GM12878 (cell line): ENCODE data around the gene SCLY. TPM values are rescaled to one million over a fixed set of nuclear protein-coding genes. Genes with fewer than 3 reads are reported as not detected.

Experiments used
- ATAC-seq: fragments of 200-7000 bp; cut with Tn5 transposase; 3 replicates; pipeline ENCODE4 v1.9.1; 2020; ENCODE audit warnings: mild to moderate bottlenecking, moderate library complexity
- BruUV-seq: library from RNA; stranded (reverse); fragments of 400-500 nt; replicated peaks from 2 replicates; lab custom pipeline; 2021; lab: Mats Ljungman, UMichigan
- CTCF ChIA-PET: fragments of 300-600 bp; sonication (Branson Sonifier 250); formaldehyde crosslinking; extraction: SDS; loops from one replicate; lab custom pipeline; 2021; ENCODE audit warnings: inconsistent platforms; lab: Yijun Ruan, JAX
- POLR2A ChIA-PET: fragments of 350-600 bp; formaldehyde crosslinking; extraction: SDS; loops from one replicate; lab custom pipeline; 2021; ENCODE audit warnings: inconsistent platforms; lab: Charles Lee
- RAD21 ChIA-PET: fragments of 300-600 bp; sonication (Branson Sonifier 250); formaldehyde crosslinking; loops from one replicate; lab custom pipeline; 2023; ENCODE audit warnings: antibody characterized with exemption; ENCODE audit not compliant: unreplicated experiment; lab: Charles Lee
- SMC1A ChIA-PET: fragments of 300-600 bp; sonication (Branson Sonifier 250); formaldehyde crosslinking; loops from one replicate; lab custom pipeline; 2023; ENCODE audit not compliant: unreplicated experiment, uncharacterized antibody; lab: Charles Lee
- DNase-seq: peaks from one replicate; pipeline ENCODE4 v3.0.0-alpha.2; 2011; ENCODE audit warnings: low read depth, low spot score
- FAIRE-seq: peaks from 3 replicates; lab custom pipeline; 2011; peaks lifted over from hg19 to GRCh38; lab: Jason Lieb, UNC
- H2AFZ ChIP-seq: 2 replicates; pipeline ENCODE4 v1.6.0; 2011; ENCODE audit warnings: low read depth, low read length, control low read depth; ENCODE audit not compliant: control insufficient read depth
- H3K27ac ChIP-seq: 2 replicates; pipeline ENCODE4 v1.5.1; 2011; ENCODE audit warnings: control low read depth; ENCODE audit not compliant: control insufficient read depth, insufficient read depth
- H3K27me3 ChIP-seq, 2 experiments: replicated peaks in 1 of 2; 2 replicates each; pipeline versions ENCODE4 v1.6.0 to v1.6.1; 2011; ENCODE audit warnings: low read length in 1 of 2; ENCODE audit not compliant: control insufficient read depth in 2 of 2, insufficient read depth in 2 of 2
- H3K36me3 ChIP-seq, 2 experiments: 2 replicates each; pipeline ENCODE4 v1.5.1; 2011; ENCODE audit warnings: low read length in 1 of 2; ENCODE audit not compliant: control insufficient read depth in 2 of 2, insufficient read depth in 2 of 2
- H3K4me1 ChIP-seq: 2 replicates; pipeline ENCODE4 v1.6.1; 2011; ENCODE audit warnings: mild to moderate bottlenecking, low read length, moderate library complexity, mixed read lengths; ENCODE audit not compliant: control insufficient read depth, insufficient read depth
- H3K4me2 ChIP-seq: 2 replicates; pipeline ENCODE4 v1.6.0; 2011; ENCODE audit warnings: control low read depth; ENCODE audit not compliant: control insufficient read depth, insufficient read depth
- H3K4me3 ChIP-seq: fragments of 200-600 bp; sonication (generic); 2 replicates; pipeline ENCODE4 v1.5.1; 2016
- H3K79me2 ChIP-seq: 2 replicates; pipeline ENCODE4 v1.6.0; 2011; ENCODE audit warnings: low read length; ENCODE audit not compliant: control insufficient read depth, insufficient read depth
- H3K9ac ChIP-seq: 2 replicates; pipeline ENCODE4 v1.8.0; 2011; ENCODE audit warnings: low read length, control low read depth, mixed read lengths; ENCODE audit not compliant: control insufficient read depth, insufficient read depth
- H3K9me3 ChIP-seq: replicated peaks from 3 replicates; pipeline ENCODE4 v1.5.1; 2011; ENCODE audit warnings: mild to moderate bottlenecking, low read length; ENCODE audit not compliant: control insufficient read depth, insufficient read depth
- H4K20me1 ChIP-seq: 2 replicates; pipeline ENCODE4 v1.6.0; 2011; ENCODE audit not compliant: control insufficient read depth, insufficient read depth
- CREB1 ChIP-seq: IDR thresholded peaks from 2 replicates; pipeline ENCODE4 v1.6.1; 2012; ENCODE audit warnings: low read depth, mild to moderate bottlenecking, inconsistent platforms
- FOS ChIP-seq: IDR thresholded peaks from 3 replicates; pipeline ENCODE4 v1.6.1; 2011; ENCODE audit warnings: borderline replicate concordance; ENCODE audit not compliant: insufficient read length; ENCODE audit errors: extremely low read depth
- GATAD2B ChIP-seq: fragments of 450-650 bp; conservative IDR thresholded peaks from 2 replicates; pipeline ENCODE4 v1.6.1; 2017; ENCODE audit warnings: low read depth, mild to moderate bottlenecking, moderate library complexity
- HDGF ChIP-seq: fragments of 450-650 bp; IDR thresholded peaks from 2 replicates; pipeline ENCODE4 v1.6.1; 2016; ENCODE audit warnings: antibody characterized with exemption
- ZSCAN29 ChIP-seq: fragments of 450-650 bp; IDR thresholded peaks from 2 replicates; pipeline ENCODE4 v1.6.1; 2017; ENCODE audit warnings: mild to moderate bottlenecking, moderate library complexity
- WGBS: methylation state at CpG from one replicate; pipeline ENCODE4 v1.1.6; 2016; ENCODE audit warnings: low lambda C conversion rate; ENCODE audit not compliant: insufficient replicate concordance, insufficient coverage; ENCODE audit errors: missing lambda C conversion rate; 5-methylcytosine and 5-hydroxymethylcytosine counted together
- in situ Hi-C: fragments of 300-500 bp; cut with MboI; formaldehyde crosslinking; loops from 9 replicates; pipeline ENCODE4 v1.14.3; 2018; ENCODE audit warnings: mixed read lengths
- intact Hi-C: fragments of 100-400 bp; cut with micrococcal nuclease; formaldehyde crosslinking; loops from one replicate; pipeline ENCODE4 v1.14.2; 2022; ENCODE audit not compliant: unreplicated experiment
- polyA plus RNA-seq, 11 experiments: library from polyadenylated mRNA; depleted of rRNA in 4 of 11; unstranded in 6 of 11; stranded (reverse) in 5 of 11; fragments of >200 nt; fragmentation: Nextera tagmentation in 4 of 11; fragmentation: Illumina TruSeq in 1 of 11; extraction: Ambion mirVana in 4 of 11; extraction: Trizol in 1 of 11; gene quantifications; 1 replicate in 1 of 11; 2 replicates in 10 of 11; pipeline versions ENCODE4 v1.2.1 to v1.2.3, GENCODE V29; 2011 to 2016; ENCODE audit warnings: inconsistent platforms in 2 of 11, missing spikeins in 2 of 11, low read depth in 1 of 11
- total RNA-seq, 4 experiments: library from RNA; depleted of rRNA in 3 of 4; stranded (reverse); fragments of >200 nt in 3 of 4; fragmentation: Illumina TruSeq in 1 of 4; extraction: Trizol in 1 of 4; gene quantifications; 2 replicates each; pipeline versions ENCODE4 v1.2.1 to v1.2.3, GENCODE V29; 2013 to 2021
- TF ChIP-seq, protein P1 (sequence below): fragments of 450-650 bp; IDR thresholded peaks from 2 replicates; pipeline ENCODE4 v1.6.1; 2017; ENCODE audit warnings: antibody characterized with exemption, mild to moderate bottlenecking, moderate library complexity
- TF ChIP-seq, protein P2 (sequence below): fragments of 450-650 bp; conservative IDR thresholded peaks from 2 replicates; pipeline ENCODE4 v1.6.1; 2017; ENCODE audit warnings: mild to moderate bottlenecking, moderate library complexity

Gene SCLY
- total and polyA plus RNA-seq, 10 of the 15 experiments (the other 5 are each of a cell fraction or from before 2014, with no cell fraction given), result 3.3 to 49.1 (median 32.3) TPM

DNA sequence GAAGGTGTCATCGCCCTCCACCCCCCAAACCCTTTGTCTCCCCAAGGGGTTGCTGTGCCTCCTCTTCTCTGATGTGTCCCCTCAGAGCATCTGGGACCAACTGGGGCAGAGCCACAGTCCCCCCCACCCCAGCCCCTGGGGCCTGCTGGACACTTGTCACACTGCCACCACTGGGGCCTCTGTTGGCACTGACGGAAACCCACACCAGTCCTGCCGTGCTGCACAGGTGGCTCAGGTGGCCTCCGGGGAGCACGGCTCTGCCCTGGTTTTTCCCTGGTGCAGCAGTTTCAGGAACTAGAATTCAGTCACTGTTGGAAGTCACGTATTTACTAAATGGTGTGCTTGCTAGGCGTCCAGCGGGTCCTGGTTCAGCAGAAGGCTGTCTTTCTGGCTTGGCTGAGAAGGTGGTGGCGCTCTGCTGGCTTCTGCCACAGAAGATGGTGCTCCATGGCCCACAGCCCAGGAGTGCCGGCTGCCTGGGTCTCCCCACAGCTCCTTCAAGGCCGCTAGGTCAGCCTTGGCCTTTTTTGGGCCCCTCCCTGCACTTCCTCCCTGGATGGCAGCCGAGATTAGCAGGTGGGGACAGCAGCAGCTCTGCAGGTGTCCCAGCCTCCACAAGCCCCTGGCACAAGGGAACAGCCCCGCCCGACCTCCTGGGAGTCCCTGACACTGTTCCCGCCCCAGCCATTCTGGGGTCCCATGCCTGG, 59.1 kb downstream of the SCLY start (continued):
- TF ChIP-seq FOS (no peak), ZSCAN29 (no peak), GATAD2B (no peak), CREB1 (no peak)
- TF ChIP-seq, protein P1, sequence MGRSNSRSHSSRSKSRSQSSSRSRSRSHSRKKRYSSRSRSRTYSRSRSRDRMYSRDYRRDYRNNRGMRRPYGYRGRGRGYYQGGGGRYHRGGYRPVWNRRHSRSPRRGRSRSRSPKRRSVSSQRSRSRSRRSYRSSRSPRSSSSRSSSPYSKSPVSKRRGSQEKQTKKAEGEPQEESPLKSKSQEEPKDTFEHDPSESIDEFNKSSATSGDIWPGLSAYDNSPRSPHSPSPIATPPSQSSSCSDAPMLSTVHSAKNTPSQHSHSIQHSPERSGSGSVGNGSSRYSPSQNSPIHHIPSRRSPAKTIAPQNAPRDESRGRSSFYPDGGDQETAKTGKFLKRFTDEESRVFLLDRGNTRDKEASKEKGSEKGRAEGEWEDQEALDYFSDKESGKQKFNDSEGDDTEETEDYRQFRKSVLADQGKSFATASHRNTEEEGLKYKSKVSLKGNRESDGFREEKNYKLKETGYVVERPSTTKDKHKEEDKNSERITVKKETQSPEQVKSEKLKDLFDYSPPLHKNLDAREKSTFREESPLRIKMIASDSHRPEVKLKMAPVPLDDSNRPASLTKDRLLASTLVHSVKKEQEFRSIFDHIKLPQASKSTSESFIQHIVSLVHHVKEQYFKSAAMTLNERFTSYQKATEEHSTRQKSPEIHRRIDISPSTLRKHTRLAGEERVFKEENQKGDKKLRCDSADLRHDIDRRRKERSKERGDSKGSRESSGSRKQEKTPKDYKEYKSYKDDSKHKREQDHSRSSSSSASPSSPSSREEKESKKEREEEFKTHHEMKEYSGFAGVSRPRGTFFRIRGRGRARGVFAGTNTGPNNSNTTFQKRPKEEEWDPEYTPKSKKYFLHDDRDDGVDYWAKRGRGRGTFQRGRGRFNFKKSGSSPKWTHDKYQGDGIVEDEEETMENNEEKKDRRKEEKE, result no peak

DNA sequence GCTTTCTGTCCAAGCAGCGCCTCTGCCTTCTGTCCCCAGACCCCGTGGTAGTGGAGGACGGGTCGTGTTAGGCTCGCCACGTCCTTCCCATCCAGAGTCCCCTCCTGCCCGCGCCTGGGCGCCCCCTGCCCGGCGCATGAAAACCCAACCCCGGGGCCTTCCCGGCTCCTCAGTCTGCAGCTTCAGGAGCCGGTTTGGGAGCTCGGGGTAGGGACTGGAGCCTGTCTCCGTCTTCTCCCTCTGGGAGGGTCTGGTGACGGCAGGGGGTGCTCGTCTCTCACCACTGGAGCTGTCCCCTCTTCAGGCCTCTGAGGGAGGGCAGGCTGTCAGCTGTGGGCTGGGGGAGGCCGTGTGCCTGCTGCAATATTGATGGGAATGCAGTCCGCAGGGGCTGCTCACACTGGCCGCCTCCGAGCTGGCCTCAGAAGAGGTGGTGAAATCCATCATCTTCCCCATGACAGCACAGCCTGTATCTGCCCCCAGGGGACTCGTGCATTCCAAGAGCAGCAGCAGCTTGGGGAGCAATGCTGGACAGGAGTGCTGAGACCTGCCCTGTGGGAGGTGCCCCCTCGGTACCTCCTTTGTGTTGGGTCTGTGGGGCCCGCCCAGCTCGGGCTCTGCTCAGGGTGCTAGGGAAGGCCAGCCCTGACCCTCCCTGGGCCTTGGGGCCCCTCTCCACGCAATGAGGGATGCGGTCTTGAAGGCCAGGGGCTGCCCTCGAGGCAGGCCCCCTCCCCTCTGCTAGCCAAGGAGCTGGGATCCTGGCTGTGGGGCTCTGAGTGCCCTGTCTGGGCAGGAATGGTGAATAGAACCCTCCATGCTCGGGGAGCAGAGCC, 59.9 kb downstream of the SCLY start:
- SMC1A ChIA-PET, result interaction anchor here (1.0 kb wide), 1 partner anchor 14 kb away, joined by 3 read pairs; no protein-coding TSS in a partner anchor
- Histone ChIP-seq H3K36me3 (no peaks in the 10 kb centered on the region), H3K4me3 (no peak overlapping the region), H2AFZ (no peak overlapping the region), H3K4me1 (no peaks in the 10 kb centered on the region), H3K79me2 (no peaks in the 10 kb centered on the region), H4K20me1 (no peaks in the 10 kb centered on the region), H3K9ac (no peak overlapping the region), H3K27me3 (no peaks in the 10 kb centered on the region), H3K9me3 (no peaks in the 10 kb centered on the region), H3K27ac (no peak overlapping the region), H3K4me2 (no peak overlapping the region)
- ATAC-seq (peak; percentile 20; the same call in 1 of the 3 replicates), DNase-seq (no peak), FAIRE-seq (no peak)
- CTCF ChIA-PET, result interaction anchor here (0.8 kb wide), 1 partner anchor 18 kb away, joined by 3 read pairs; no protein-coding TSS in a partner anchor
- intact Hi-C loops (no loop called here), in situ Hi-C loops (no loop called here)
- no TSS peak for BruUV-seq
- RAD21 ChIA-PET, result interaction anchor here (1.3 kb wide), 1 partner anchor 142 kb away, joined by 5 read pairs; no protein-coding TSS in a partner anchor
- WGBS, result 41% methylated on average over 30 of the region's 30 CpGs
- TF ChIP-seq, protein P2, sequence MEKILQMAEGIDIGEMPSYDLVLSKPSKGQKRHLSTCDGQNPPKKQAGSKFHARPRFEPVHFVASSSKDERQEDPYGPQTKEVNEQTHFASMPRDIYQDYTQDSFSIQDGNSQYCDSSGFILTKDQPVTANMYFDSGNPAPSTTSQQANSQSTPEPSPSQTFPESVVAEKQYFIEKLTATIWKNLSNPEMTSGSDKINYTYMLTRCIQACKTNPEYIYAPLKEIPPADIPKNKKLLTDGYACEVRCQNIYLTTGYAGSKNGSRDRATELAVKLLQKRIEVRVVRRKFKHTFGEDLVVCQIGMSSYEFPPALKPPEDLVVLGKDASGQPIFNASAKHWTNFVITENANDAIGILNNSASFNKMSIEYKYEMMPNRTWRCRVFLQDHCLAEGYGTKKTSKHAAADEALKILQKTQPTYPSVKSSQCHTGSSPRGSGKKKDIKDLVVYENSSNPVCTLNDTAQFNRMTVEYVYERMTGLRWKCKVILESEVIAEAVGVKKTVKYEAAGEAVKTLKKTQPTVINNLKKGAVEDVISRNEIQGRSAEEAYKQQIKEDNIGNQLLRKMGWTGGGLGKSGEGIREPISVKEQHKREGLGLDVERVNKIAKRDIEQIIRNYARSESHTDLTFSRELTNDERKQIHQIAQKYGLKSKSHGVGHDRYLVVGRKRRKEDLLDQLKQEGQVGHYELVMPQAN, result no peak
- TF ChIP-seq HDGF, result no peak
- POLR2A ChIA-PET, result interaction anchor here (2.2 kb wide), 1 partner anchor 12 kb away, joined by 7 read pairs; no protein-coding TSS in a partner anchor
